H1 (cell line): ENCODE measurements around the gene ITGB7. TPM values are rescaled to one million over a fixed set of nuclear protein-coding genes. Genes with fewer than 3 reads are reported as not detected.

ENCODE experiments used
- ATF2 ChIP-seq: IDR thresholded peaks from 2 replicates; pipeline ENCODE4 v1.6.1; 2012; ENCODE audit warnings: low read length, inconsistent platforms
- BCL11A ChIP-seq, 2 experiments: IDR thresholded peaks; one replicate each; pipeline ENCODE4 v1.6.1; 2011; ENCODE audit warnings: low read depth in 2 of 2, low read length in 2 of 2, mild to moderate bottlenecking in 2 of 2
- GTF2F1 ChIP-seq: IDR thresholded peaks from 2 replicates; pipeline ENCODE4 v1.6.1; 2012; ENCODE audit warnings: low read depth, low read length, improper control_type of control experiment, borderline replicate concordance
- polyA plus RNA-seq, 7 experiments: library from polyadenylated mRNA; depleted of rRNA in 3 of 7; stranded (reverse) in 5 of 7; unstranded in 2 of 7; fragments of >200 nt in 5 of 7; fragments of 200-250 nt in 2 of 7; gene quantifications; 1 replicate in 5 of 7; 2 replicates in 1 of 7; 4 replicates in 1 of 7; pipeline versions ENCODE4 v1.2.1 to v1.2.3, GENCODE V29; 2011 to 2013; ENCODE audit warnings: missing spikeins in 2 of 7, mixed read lengths in 2 of 7
- total RNA-seq: library from RNA; stranded (reverse); fragmentation: NEBNext Ultra II Directional; extraction: Animal tissue kit (Norgen Biotek cat#: 25700); gene quantifications from 2 replicates; pipeline ENCODE4 v1.2.1, GENCODE V29; 2021

The ITGB7 gene
- total and polyA plus RNA-seq, 2 of the 8 experiments (the other 6 are each of a cell fraction or from before 2014, with no cell fraction given): 0.35 to 0.54 TPM

DNA sequence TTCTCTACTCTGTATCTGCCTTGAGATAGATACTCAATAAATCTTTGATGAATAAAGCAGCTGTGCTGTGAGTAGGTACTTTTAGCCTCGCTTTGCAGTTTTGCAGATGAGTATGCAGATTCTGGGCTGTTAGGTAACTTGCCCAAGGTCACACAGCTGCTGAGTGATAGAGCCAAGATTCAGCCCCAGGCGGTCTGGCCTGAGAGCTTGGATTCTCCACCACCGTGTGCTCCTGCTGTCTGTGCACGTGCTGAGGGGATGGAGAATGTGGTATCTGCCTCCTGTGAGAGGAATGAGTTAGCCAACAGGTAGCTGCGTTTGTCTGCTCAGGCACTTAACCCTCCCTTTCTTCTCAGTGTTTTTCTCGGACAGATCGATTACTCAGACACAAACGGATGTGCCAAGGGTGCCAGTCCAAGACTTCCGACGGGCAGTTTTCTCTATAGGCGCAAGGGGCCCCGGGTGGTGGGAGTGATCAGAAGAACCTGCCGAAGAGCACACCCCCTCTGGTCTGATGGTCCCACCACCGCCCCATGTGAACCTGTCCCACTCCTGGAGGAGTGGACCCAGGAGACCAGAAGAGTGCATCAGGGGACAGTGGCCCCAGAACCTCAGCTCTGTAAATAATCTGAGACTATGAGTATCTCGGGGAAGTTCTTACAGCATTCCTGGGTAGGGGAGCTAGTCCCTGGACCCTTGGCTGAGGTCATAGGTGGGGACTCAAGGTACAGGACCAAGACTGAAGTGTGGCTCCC, 19.7 kb downstream of the ITGB7 start (continued):
- TF ChIP-seq BCL11A (IDR thresholded peaks at IDR 0.05; ENCODE audit: low read depth in 2 of 2, low read length in 2 of 2) (no peak), GTF2F1 (no peak), ATF2 (no peak)
